Stomach (tissue), 9 donors: ENCODE results near the gene H2BK1. TPM values are rescaled to one million over a fixed set of nuclear protein-coding genes. Genes with fewer than 3 reads are reported as not detected.
A peak's percentile ranks its signal among the peaks of the same experiment; 100 is the strongest.

Experiments used
- DNase-seq, 2 donors: peaks; one replicate each; pipeline versions ENCODE4 v3.0.0 to v3.0.0-alpha.2; 2013 to 2019
- H3K27ac ChIP-seq, 5 donors: fragments of 200-600 bp in 4 of 5; sonication (generic) in 4 of 5; one replicate each; pipeline ENCODE4 v1.5.1; 2013 to 2019; ENCODE audit warnings: mild to moderate bottlenecking in 1 of 5, moderate library complexity in 1 of 5
- H3K27me3 ChIP-seq, 3 donors: fragments of 200-600 bp; sonication (generic); one replicate each; pipeline ENCODE4 v1.5.1; 2017 to 2019; ENCODE audit warnings: mixed run types in 1 of 3
- H3K36me3 ChIP-seq, 4 donors: fragments of 200-600 bp; sonication (generic); 1 replicate in 3 of 4; 2 replicates in 1 of 4; pipeline ENCODE4 v1.5.1; 2016 to 2019
- H3K4me1 ChIP-seq, 4 donors: fragments of 200-600 bp; sonication (generic); one replicate each; pipeline ENCODE4 v1.5.1; 2016 to 2019
- H3K4me3 ChIP-seq, 4 donors: fragments of 200-600 bp; sonication (generic) in 3 of 4; one replicate each; pipeline ENCODE4 v1.5.1; 2016 to 2019; ENCODE audit warnings: mild to moderate bottlenecking in 1 of 4
- H3K9me3 ChIP-seq, 4 donors: fragments of 200-600 bp; sonication (generic); one replicate each; pipeline ENCODE4 v1.5.1; 2016 to 2019
- CTCF ChIP-seq, 7 experiments: fragments of 450-650 bp in 4 of 7; fragments of 200-600 bp in 3 of 7; sonication (generic) in 3 of 7; IDR thresholded peaks; one replicate each; pipeline ENCODE4 v1.5.1; 2016 to 2019; ENCODE audit warnings: antibody characterized with exemption in 7 of 7, control low read depth in 2 of 7, mild to moderate bottlenecking in 1 of 7
- EP300 ChIP-seq: sonication (generic); formaldehyde crosslinking; IDR thresholded peaks from one replicate; pipeline ENCODE4 v1.6.1; 2017; ENCODE audit warnings: antibody characterized with exemption
- POLR2A ChIP-seq, 4 donors: fragments of 450-650 bp; IDR thresholded peaks; one replicate each; pipeline ENCODE4 v1.6.1; 2016; ENCODE audit warnings: antibody characterized with exemption in 4 of 4, control low read depth in 2 of 4, mild to moderate bottlenecking in 1 of 4, moderate library complexity in 1 of 4
- POLR2AphosphoS5 ChIP-seq, 3 donors: sonication (generic); formaldehyde crosslinking; IDR thresholded peaks; one replicate each; pipeline ENCODE4 v1.6.1; 2016; ENCODE audit warnings: antibody characterized with exemption in 3 of 3
- WGBS, 5 donors: extraction: QIAGEN DNeasy Blood & Tissue Kit in 3 of 5; methylation state at CpG; one replicate each; pipeline versions ENCODE4 v1.1.5 to v1.1.7; 2013 to 2018; 5-methylcytosine and 5-hydroxymethylcytosine counted together
- intact Hi-C: fragments of 100-400 bp; cut with DNase I; formaldehyde crosslinking; loops from one replicate; pipeline ENCODE4 v1.15.1; 2023; ENCODE audit warnings: low total_unique reads
- polyA plus RNA-seq, 3 donors: library from polyadenylated mRNA; stranded (reverse); fragments of 200-250 nt; gene quantifications; one replicate each; pipeline ENCODE4 v1.2.3, GENCODE V29; 2013
- total RNA-seq, 5 donors: library from RNA; depleted of rRNA; stranded (reverse); fragments of >200 nt; gene quantifications; one replicate each; pipeline versions ENCODE4 v1.1.0 to v1.2.3, GENCODE V29; 2014 to 2016
- donor health status: healthy with polysubstance abuse.
- donor health status: Bipolar disorder and iron deficiency.
- donor health status: healthy.

Gene H2BK1
- total and polyA plus RNA-seq, 8 donors, result not detected

- 2 to 4% (median 3%) methylated on average over 25 to 51 of the region's 52 CpGs for WGBS, 5 donors
- no peaks in the 10 kb centered on the region for H3K9me3 ChIP-seq
- peak overlapping the region; percentile 46 to 66 (median 50) for H3K4me3 ChIP-seq
- H3K27me3 ChIP-seq, result peaks cover 16 to 93% (median 57%) of the 10 kb centered on the region in 3 donors
- peak in 4 of 7 experiments; percentile 31 to 70 (median 55) for TF ChIP-seq CTCF (IDR thresholded peaks at IDR 0.05)
- TF ChIP-seq EP300, result no peak
- no peaks in the 10 kb centered on the region for H3K36me3 ChIP-seq
- intact Hi-C loops, result loop anchor here (5.0 kb wide), 1 partner anchor 41 kb away; no protein-coding TSS in a partner anchor
- DNase-seq, result peak; percentile 42 to 76
- peaks cover 18 to 28% (median 23%) of the 10 kb centered on the region in 4 donors for H3K4me1 ChIP-seq
- H3K27ac ChIP-seq, result no peak overlapping the region
Measured at GRCh38 chr7:151168003-151168786, 42.1 kb downstream of the H2BK1 start.

- TF ChIP-seq CTCF (IDR thresholded peaks at IDR 0.05) (no peak), EP300 (no peak), POLR2A (IDR thresholded peaks at IDR 0.05) (no peak), POLR2AphosphoS5 (IDR thresholded peaks at IDR 0.05) (no peak)
- 1 to 2% (median 1%) methylated on average over 26 to 101 of the region's 101 CpGs for WGBS, 5 donors
- Histone ChIP-seq H3K36me3 (no peaks in the 10 kb centered on the region), H3K27ac (no peak within 1 kb of the TSS), H3K4me3 (peak within 1 kb of the TSS; percentile 46 to 66 (median 50)), H3K4me1 (peaks cover 18 to 23% (median 21%) of the 10 kb centered on the region in 4 donors), H3K9me3 (no peaks in the 10 kb centered on the region), H3K27me3 (peaks cover 16 to 93% (median 55%) of the 10 kb centered on the region in 3 donors)
- peak; percentile 20 to 79 for DNase-seq
- intact Hi-C loops, result loop anchor here (5.0 kb wide), 1 partner anchor 40 kb away; no protein-coding TSS in a partner anchor
Measured at GRCh38 chr7:151167197-151167961, 42.9 kb downstream of the H2BK1 start, which contains the start of gene GBX1. Gene GBX1, minus strand, starts transcription at chr7:151167694. Its CDS starts 146 bp downstream, at chr7:151167548.

DNA sequence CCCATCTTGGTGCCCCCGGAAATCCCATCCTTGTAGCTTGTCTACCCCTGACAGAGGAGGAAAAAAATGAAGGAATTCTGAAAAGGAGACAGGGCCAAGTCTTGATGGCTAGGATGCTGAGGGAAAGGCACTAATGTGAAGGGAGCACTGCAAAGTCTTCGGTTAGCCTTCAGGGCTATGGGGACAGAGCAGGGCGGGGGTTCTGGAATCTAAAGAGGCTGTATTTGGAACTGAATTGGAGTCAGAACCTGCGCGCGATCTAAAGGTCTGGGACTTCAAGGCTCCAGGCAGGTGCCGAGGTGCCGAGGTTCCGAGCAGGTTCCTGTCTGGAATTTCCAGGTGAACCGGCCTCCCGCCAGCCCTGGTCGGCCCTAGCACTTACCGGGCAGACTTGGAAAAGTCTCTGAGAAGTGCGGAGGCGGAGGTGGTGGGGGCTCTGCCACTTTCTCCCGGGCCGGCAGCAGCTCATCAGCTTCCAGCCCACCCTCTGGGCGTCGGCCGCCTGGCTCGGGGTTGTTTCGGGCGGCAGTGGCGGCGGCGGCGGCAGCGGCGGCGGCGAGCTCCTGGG, 43.6 kb downstream of the H2BK1 start:
- no peak overlapping the region for H3K27ac ChIP-seq
- peak overlapping the region; percentile 46 to 66 (median 50) for H3K4me3 ChIP-seq
- peaks cover 16 to 92% (median 55%) of the 10 kb centered on the region in 3 donors for H3K27me3 ChIP-seq
- no peak for DNase-seq
- intact Hi-C loops, result loop anchor here (5.0 kb wide), 1 partner anchor 39 kb away; no protein-coding TSS in a partner anchor
- H3K36me3 ChIP-seq, result no peaks in the 10 kb centered on the region
- no peak for TF ChIP-seq POLR2A (IDR thresholded peaks at IDR 0.05)
- TF ChIP-seq EP300, result no peak
- TF ChIP-seq CTCF (IDR thresholded peaks at IDR 0.05), result no peak
- no peak for TF ChIP-seq POLR2AphosphoS5 (IDR thresholded peaks at IDR 0.05)
- 11 to 24% (median 13%) methylated on average over 15 to 31 of the region's 31 CpGs for WGBS, 5 donors
- no peaks in the 10 kb centered on the region for H3K9me3 ChIP-seq
- peaks cover 18 to 21% (median 20%) of the 10 kb centered on the region in 4 donors for H3K4me1 ChIP-seq

DNA sequence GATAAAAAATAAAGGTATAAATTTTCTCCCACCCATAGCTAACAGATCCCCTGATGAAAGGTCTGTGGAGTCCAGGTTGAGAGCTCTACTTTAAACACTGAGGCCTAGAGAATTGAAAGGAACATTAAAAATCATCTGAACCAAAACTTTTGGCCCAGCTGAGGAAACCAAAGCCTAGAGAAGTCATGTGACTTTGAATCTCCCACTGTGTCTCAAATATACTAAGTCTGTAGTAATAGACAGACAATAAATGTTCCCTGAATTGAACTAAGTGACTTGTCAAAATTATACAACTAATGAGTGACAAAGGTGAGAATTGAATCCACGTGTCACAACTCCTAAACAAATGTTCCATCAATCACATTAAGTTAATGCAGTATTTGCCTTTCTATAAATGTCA, 48.5 kb downstream of the H2BK1 start:
- 60 to 75% (median 63%) methylated on average over 1 of the region's 1 CpG for WGBS, 5 donors
- no peak for DNase-seq
- Histone ChIP-seq H3K27ac (no peak overlapping the region), H3K27me3 (peaks cover 11 to 69% (median 30%) of the 10 kb centered on the region in 3 donors), H3K9me3 (no peaks in the 10 kb centered on the region), H3K36me3 (no peaks in the 10 kb centered on the region), H3K4me1 (peaks cover 2 to 4% (median 3%) of the 10 kb centered on the region in 4 donors), H3K4me3 (no peak overlapping the region)
- intact Hi-C loops, result no loop called here
- TF ChIP-seq CTCF (IDR thresholded peaks at IDR 0.05) (no peak), EP300 (no peak), POLR2A (IDR thresholded peaks at IDR 0.05) (no peak), POLR2AphosphoS5 (IDR thresholded peaks at IDR 0.05) (no peak)
